HFF-Myc (cell line): Measurements from ENCODE around the gene PLXNA4.

Experiments used
- DNase-seq: peaks from one replicate; pipeline ENCODE4 v3.0.0-alpha.2; 2011; ENCODE audit warnings: low read depth; ENCODE audit errors: extremely low read depth
- H3K4me3 ChIP-seq: replicated peaks from 2 replicates; pipeline ENCODE4 v1.5.1; 2011; ENCODE audit warnings: low read depth, mild to moderate bottlenecking, control low read depth, low read length
- CTCF ChIP-seq: IDR thresholded peaks from 2 replicates; pipeline ENCODE4 v1.5.1; 2012; ENCODE audit warnings: mild to moderate bottlenecking, low read depth, low read length, control low read depth; ENCODE audit errors: missing control alignments

Gene PLXNA4

GRCh38 chr7:132472463-132473120 lies 103.7 kb downstream of the PLXNA4 start:
- DNase-seq = no peak
- H3K4me3 ChIP-seq = no peak overlapping the region
- no peak for TF ChIP-seq CTCF

- no peak for DNase-seq
- no peak for TF ChIP-seq CTCF
- H3K4me3 ChIP-seq = no peak overlapping the region
Observed at GRCh38 chr7:132471515-132471914, 104.8 kb downstream of the PLXNA4 start.

- H3K4me3 ChIP-seq = no peak overlapping the region
- no peak for TF ChIP-seq CTCF
- DNase-seq = no peak
Observed at GRCh38 chr7:132469681-132470080, 106.6 kb downstream of the PLXNA4 start.

- H3K4me3 ChIP-seq = no peak overlapping the region
- no peak for DNase-seq
- TF ChIP-seq CTCF = no peak
Observed at GRCh38 chr7:132469264-132469663, 107.0 kb downstream of the PLXNA4 start.

- DNase-seq = no peak
- no peak overlapping the region for H3K4me3 ChIP-seq
- TF ChIP-seq CTCF = no peak
Observed at GRCh38 chr7:132466367-132466766, 109.9 kb downstream of the PLXNA4 start.

GRCh38 chr7:132465516-132465915 lies 110.8 kb downstream of the PLXNA4 start:
- no peak for TF ChIP-seq CTCF
- DNase-seq = no peak

GRCh38 chr7:132464740-132465139 lies 111.5 kb downstream of the PLXNA4 start:
- DNase-seq = no peak
- no peak for TF ChIP-seq CTCF
- H3K4me3 ChIP-seq = no peak overlapping the region

More at GRCh38 chr7:132465516-132465915, 110.8 kb downstream of the PLXNA4 start:
- no peak overlapping the region for H3K4me3 ChIP-seq
